Hepatocyte (in vitro differentiated cells): ENCODE results near the gene SLC19A3. TPM values are rescaled to one million over a fixed set of nuclear protein-coding genes. Genes with fewer than 3 reads are reported as not detected.
A peak's percentile ranks its signal among the peaks of the same experiment; 100 is the strongest.

ENCODE experiments used
- DNase-seq: peaks from one replicate; pipeline ENCODE4 v3.0.0-alpha.2; 2016; ENCODE audit warnings: low spot score
- H2AFZ ChIP-seq: fragments of 200-600 bp; sonication (generic); 2 replicates; pipeline ENCODE4 v1.6.0; 2016; ENCODE audit warnings: antibody characterized with exemption, mild to moderate bottlenecking
- H3K27ac ChIP-seq: fragments of 200-600 bp; sonication (generic); 2 replicates; pipeline ENCODE4 v1.5.1; 2016; ENCODE audit warnings: mild to moderate bottlenecking
- H3K27me3 ChIP-seq: fragments of 200-600 bp; sonication (generic); 2 replicates; pipeline ENCODE4 v1.6.1; 2016
- H3K36me3 ChIP-seq: fragments of 200-600 bp; sonication (generic); replicated peaks from 2 replicates; pipeline ENCODE4 v1.5.1; 2016; ENCODE audit warnings: low read depth; ENCODE audit not compliant: insufficient read depth
- H3K4me1 ChIP-seq: fragments of 200-600 bp; sonication (generic); 2 replicates; pipeline ENCODE4 v1.5.1; 2016; ENCODE audit warnings: mild to moderate bottlenecking, moderate library complexity; ENCODE audit not compliant: insufficient read depth
- H3K4me2 ChIP-seq: fragments of 200-600 bp; sonication (generic); 2 replicates; pipeline ENCODE4 v1.6.0; 2016
- H3K4me3 ChIP-seq: fragments of 200-600 bp; sonication (generic); 2 replicates; pipeline ENCODE4 v1.5.1; 2016; ENCODE audit warnings: mild to moderate bottlenecking
- H3K79me2 ChIP-seq: fragments of 200-600 bp; sonication (generic); 2 replicates; pipeline ENCODE4 v1.6.0; 2017; ENCODE audit warnings: mild to moderate bottlenecking
- H3K9me2 ChIP-seq: fragments of 200-600 bp; sonication (generic); replicated peaks from 2 replicates; pipeline ENCODE4 v1.6.0; 2017; ENCODE audit warnings: mild to moderate bottlenecking; ENCODE audit not compliant: insufficient read depth
- H3K9me3 ChIP-seq: fragments of 200-600 bp; sonication (generic); 2 replicates; pipeline ENCODE4 v1.5.1; 2016; ENCODE audit warnings: low read depth, mild to moderate bottlenecking
- H4K20me1 ChIP-seq: fragments of 200-600 bp; sonication (generic); 2 replicates; pipeline ENCODE4 v1.6.0; 2016; ENCODE audit warnings: mild to moderate bottlenecking; ENCODE audit not compliant: insufficient read depth, poor library complexity, severe bottlenecking
- EZH2 ChIP-seq: fragments of 200-600 bp; sonication (generic); IDR thresholded peaks from 2 replicates; pipeline ENCODE4 v1.6.1; 2016; ENCODE audit warnings: antibody characterized with exemption, mild to moderate bottlenecking, borderline replicate concordance
- EZH2phosphoT487 ChIP-seq: fragments of 200-600 bp; sonication (generic); IDR thresholded peaks from one replicate; pipeline ENCODE4 v1.6.1; 2018; ENCODE audit warnings: antibody characterized with exemption, mild to moderate bottlenecking, low read depth, moderate library complexity; ENCODE audit not compliant: unreplicated experiment, severe bottlenecking
- WGBS: methylation state at CpG from one replicate; pipeline ENCODE4 v1.1.6; 2016; ENCODE audit warnings: low lambda C conversion rate; ENCODE audit errors: missing lambda C conversion rate; 5-methylcytosine and 5-hydroxymethylcytosine counted together
- polyA plus RNA-seq: library from polyadenylated mRNA; unstranded; fragments of >200 nt; fragmentation: Nextera tagmentation; extraction: Ambion mirVana; gene quantifications from 2 replicates; pipeline ENCODE4 v1.2.1, GENCODE V29; 2016
- total RNA-seq: library from RNA; depleted of rRNA; stranded (reverse); fragments of >200 nt; gene quantifications from 2 replicates; pipeline ENCODE4 v1.2.3, GENCODE V29; 2014
- TF ChIP-seq, protein P1 (sequence below): fragments of 200-600 bp; sonication (generic); IDR thresholded peaks from 2 replicates; pipeline ENCODE4 v1.5.1; 2016; ENCODE audit warnings: antibody characterized with exemption, mild to moderate bottlenecking; ENCODE audit not compliant: poor library complexity

SLC19A3 gene
- total RNA-seq: 19.7 and 21.8 TPM in 2 replicates
- polyA plus RNA-seq: 13.8 and 15.5 TPM in 2 replicates

DNA sequence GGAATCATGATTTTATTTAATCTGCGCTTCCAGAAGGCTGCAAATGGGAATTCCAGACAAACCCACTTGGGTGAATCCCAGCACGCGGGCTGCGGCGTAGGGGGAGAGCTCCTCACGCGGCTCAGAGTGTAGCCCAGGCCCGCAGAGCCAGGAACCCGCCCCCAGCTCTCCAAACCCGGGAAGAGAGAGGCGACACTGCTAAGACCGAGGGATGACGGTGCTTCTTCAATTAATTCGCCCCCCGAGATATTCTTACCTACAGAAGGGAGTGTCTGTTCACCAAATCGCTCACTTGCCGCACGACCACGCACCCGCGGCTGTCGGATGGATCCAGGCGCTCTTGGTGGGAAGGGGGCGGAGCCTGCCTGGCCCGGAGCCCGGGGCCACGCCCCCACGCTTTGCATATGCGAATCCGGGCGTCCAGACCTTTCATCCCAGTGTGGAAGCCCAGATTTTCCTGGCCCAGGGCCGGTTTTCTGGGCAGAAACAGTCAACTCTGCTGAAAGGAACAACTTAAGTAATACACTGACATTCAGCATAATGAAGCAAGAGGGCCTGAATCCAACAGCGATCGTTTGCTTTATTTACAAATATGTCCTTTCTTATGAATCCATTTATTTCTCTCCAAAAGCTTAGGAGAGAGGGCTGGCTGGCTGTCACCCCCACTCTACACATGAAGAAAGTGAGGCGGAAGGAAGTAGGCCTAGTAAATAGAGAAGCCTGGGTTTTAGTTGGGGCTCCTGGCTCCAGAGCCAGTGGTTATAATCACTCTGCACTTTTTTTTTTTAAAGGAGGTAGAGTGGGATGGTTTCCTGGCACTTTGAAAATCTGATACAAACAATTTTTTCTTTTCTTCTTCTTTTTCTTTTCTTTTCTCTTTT, at the start of gene SLC19A3:
Gene SLC19A3, minus strand, starts transcription at position 342 of the 881 bp plus-strand sequence. CDS start 15,710 bp downstream, outside the sequence.
- H3K27ac ChIP-seq: peak within 1 kb of the TSS; percentile 82
- H3K79me2 ChIP-seq: peaks cover 11% of the 10 kb centered on the region
- peaks cover 13% of the 10 kb centered on the region for H3K4me1 ChIP-seq
- H3K9me2 ChIP-seq: no peaks in the 10 kb centered on the region
- peak within 1 kb of the TSS; percentile 34 for H3K4me3 ChIP-seq
- DNase-seq: peak; percentile 95
- H4K20me1 ChIP-seq: no peaks in the 10 kb centered on the region
- no peaks in the 10 kb centered on the region for H3K27me3 ChIP-seq
- 8% methylated on average over 35 of the region's 35 CpGs for WGBS
- no peaks in the 10 kb centered on the region for H3K36me3 ChIP-seq
- peak within 1 kb of the TSS; percentile 48 for H2AFZ ChIP-seq
- peak within 1 kb of the TSS; percentile 74 for H3K4me2 ChIP-seq
- TF ChIP-seq, protein P1, sequence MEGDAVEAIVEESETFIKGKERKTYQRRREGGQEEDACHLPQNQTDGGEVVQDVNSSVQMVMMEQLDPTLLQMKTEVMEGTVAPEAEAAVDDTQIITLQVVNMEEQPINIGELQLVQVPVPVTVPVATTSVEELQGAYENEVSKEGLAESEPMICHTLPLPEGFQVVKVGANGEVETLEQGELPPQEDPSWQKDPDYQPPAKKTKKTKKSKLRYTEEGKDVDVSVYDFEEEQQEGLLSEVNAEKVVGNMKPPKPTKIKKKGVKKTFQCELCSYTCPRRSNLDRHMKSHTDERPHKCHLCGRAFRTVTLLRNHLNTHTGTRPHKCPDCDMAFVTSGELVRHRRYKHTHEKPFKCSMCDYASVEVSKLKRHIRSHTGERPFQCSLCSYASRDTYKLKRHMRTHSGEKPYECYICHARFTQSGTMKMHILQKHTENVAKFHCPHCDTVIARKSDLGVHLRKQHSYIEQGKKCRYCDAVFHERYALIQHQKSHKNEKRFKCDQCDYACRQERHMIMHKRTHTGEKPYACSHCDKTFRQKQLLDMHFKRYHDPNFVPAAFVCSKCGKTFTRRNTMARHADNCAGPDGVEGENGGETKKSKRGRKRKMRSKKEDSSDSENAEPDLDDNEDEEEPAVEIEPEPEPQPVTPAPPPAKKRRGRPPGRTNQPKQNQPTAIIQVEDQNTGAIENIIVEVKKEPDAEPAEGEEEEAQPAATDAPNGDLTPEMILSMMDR: no peak
- no peak for TF ChIP-seq EZH2
- no peak for TF ChIP-seq EZH2phosphoT487
- no peaks in the 10 kb centered on the region for H3K9me3 ChIP-seq

DNA sequence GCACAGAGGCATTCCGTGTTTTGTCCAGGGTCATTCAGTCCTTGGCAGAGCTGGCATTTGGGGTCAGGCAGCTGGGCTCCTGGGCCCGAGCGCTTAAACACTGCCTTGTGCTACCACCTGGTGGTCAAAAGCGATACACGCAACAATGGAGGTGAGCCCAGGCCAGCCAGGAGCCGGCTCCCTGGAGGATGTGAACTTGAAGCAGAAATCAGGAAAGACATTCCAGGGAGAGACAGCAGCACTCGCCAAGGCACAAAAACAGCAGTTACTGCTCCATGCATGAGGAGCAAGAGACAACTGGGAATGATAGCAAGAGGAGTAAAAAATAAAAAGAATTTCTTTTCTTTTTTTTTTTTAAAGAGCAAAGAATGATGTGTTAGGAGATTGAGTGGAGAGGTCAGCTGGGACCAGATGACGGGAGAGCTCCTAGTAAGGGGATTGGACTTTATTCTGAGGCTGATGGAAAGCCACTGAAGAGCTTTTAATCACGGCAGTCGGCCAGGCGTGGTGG, 48.6 kb upstream of the SLC19A3 start:
- H3K9me3 ChIP-seq: no peaks in the 10 kb centered on the region
- H3K4me1 ChIP-seq: peaks cover 9% of the 10 kb centered on the region
- no peak overlapping the region for H3K4me3 ChIP-seq
- H3K36me3 ChIP-seq: no peaks in the 10 kb centered on the region
- peak overlapping the region; percentile 41 for H3K27ac ChIP-seq
- no peaks in the 10 kb centered on the region for H3K9me2 ChIP-seq
- WGBS: 26% methylated on average over 11 of the region's 11 CpGs
- H3K4me2 ChIP-seq: no peak overlapping the region
- H3K27me3 ChIP-seq: no peaks in the 10 kb centered on the region
- no peaks in the 10 kb centered on the region for H3K79me2 ChIP-seq
- peak; percentile 89 for DNase-seq
- H2AFZ ChIP-seq: no peak overlapping the region
- H4K20me1 ChIP-seq: no peaks in the 10 kb centered on the region
- TF ChIP-seq, protein P1: peak; percentile 95
- TF ChIP-seq EZH2phosphoT487: no peak

DNA sequence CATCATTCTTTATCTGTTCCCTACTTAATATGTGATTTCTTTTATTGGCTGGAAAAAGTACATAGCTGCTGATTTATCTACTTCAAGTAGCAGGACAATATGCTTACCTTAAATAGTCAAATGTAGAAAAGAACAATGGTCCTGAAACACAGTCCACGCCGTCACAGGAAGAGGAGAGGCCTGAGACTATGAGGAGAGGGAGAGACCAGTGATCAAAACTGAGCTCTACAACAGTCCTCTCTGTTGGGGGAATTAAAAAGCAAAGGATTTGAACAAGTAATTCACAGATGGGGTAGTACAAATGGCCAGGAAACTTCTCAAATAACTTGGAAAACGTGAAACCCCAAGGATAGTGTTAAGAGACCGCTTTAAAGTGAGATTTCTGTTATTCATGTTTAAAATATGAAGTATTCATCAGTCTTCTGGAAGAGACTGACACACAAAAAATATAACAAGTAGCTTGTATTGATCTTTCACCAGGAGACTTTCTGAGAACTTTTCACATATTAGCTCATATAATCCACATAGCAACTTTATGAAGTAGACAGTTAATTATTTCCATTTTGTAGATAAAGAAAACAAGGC, 48.1 kb upstream of the SLC19A3 start:
- Histone ChIP-seq H3K4me1 (peaks cover 15% of the 10 kb centered on the region), H3K4me2 (no peak overlapping the region), H3K27me3 (no peaks in the 10 kb centered on the region), H3K27ac (peak overlapping the region; percentile 41), H3K9me2 (no peaks in the 10 kb centered on the region), H3K79me2 (no peaks in the 10 kb centered on the region), H4K20me1 (no peaks in the 10 kb centered on the region), H3K36me3 (no peaks in the 10 kb centered on the region), H2AFZ (peak overlapping the region; percentile 9), H3K4me3 (no peak overlapping the region), H3K9me3 (no peaks in the 10 kb centered on the region)
- TF ChIP-seq, protein P1: no peak
- TF ChIP-seq EZH2phosphoT487: no peak
- TF ChIP-seq EZH2: no peak
- DNase-seq: no peak
- 41% methylated on average over 4 of the region's 4 CpGs for WGBS
